Measurements from ENCODE around the gene MRPL19.

Gene MRPL19

GRCh38 chr2:75728614-75729419, 82.2 kb downstream of the MRPL19 start:
- Histone ChIP-seq H3K4me3 (ENCODE audit: low read length) (no peak overlapping the region), H3K9me2 (replicated peaks; ENCODE audit: control insufficient read depth, low read length) (no peaks in the 10 kb centered on the region), H4K20me1 (ENCODE audit: control insufficient read depth, insufficient read depth, low read depth, low read length) (no peaks in the 10 kb centered on the region), H3K27ac (ENCODE audit: low read depth, low read length) (no peak overlapping the region), H3K36me3 (ENCODE audit: control insufficient read depth, low read length) (no peaks in the 10 kb centered on the region), H3K4me1 (ENCODE audit: control insufficient read depth, low read length) (no peaks in the 10 kb centered on the region), H3K4me2 (ENCODE audit: low read length) (no peak overlapping the region), H3K27me3 (ENCODE audit: control insufficient read depth, low read length) (peaks cover 7% of the 10 kb centered on the region; the same call in 1 of the 2 replicates), H3K9me3 (ENCODE audit: control insufficient read depth, insufficient read depth, low read length) (no peaks in the 10 kb centered on the region), H3F3A (ENCODE audit: control insufficient read depth, insufficient read depth) (no peaks in the 10 kb centered on the region), H3K79me2 (ENCODE audit: control insufficient read depth, low read length) (no peaks in the 10 kb centered on the region)
- TF ChIP-seq EZH2phosphoT487 (IDR thresholded peaks at IDR 0.05; ENCODE audit: borderline replicate concordance, low read length) (no peak), CTCF (IDR thresholded peaks at IDR 0.05; ENCODE audit: low read depth, low read length, poor library complexity, severe bottlenecking) (no peak)

- Histone ChIP-seq H3K79me2 (ENCODE audit: control insufficient read depth, low read length) (no peaks in the 10 kb centered on the region), H3K9me3 (ENCODE audit: control insufficient read depth, insufficient read depth, low read length) (no peaks in the 10 kb centered on the region), H3K4me2 (ENCODE audit: low read length) (no peak overlapping the region), H3K36me3 (ENCODE audit: control insufficient read depth, low read length) (no peaks in the 10 kb centered on the region), H3K4me3 (ENCODE audit: low read length) (no peak overlapping the region), H4K20me1 (ENCODE audit: control insufficient read depth, insufficient read depth, low read depth, low read length) (no peaks in the 10 kb centered on the region), H3K4me1 (ENCODE audit: control insufficient read depth, low read length) (no peaks in the 10 kb centered on the region), H3F3A (ENCODE audit: control insufficient read depth, insufficient read depth) (no peaks in the 10 kb centered on the region), H3K9me2 (replicated peaks; ENCODE audit: control insufficient read depth, low read length) (no peaks in the 10 kb centered on the region), H3K27me3 (ENCODE audit: control insufficient read depth, low read length) (peaks cover 7% of the 10 kb centered on the region; the same call in 1 of the 2 replicates), H3K27ac (ENCODE audit: low read depth, low read length) (no peak overlapping the region)
- TF ChIP-seq EZH2phosphoT487 (IDR thresholded peaks at IDR 0.05; ENCODE audit: borderline replicate concordance, low read length): no peak
- peak; percentile 17 for TF ChIP-seq CTCF (IDR thresholded peaks at IDR 0.05; ENCODE audit: low read depth, low read length, poor library complexity, severe bottlenecking)
These were observed 83.3 kb downstream of the MRPL19 start for GRCh38 chr2:75729861-75730260.

- no peak for TF ChIP-seq EZH2phosphoT487 (IDR thresholded peaks at IDR 0.05; ENCODE audit: borderline replicate concordance, low read length)
- TF ChIP-seq CTCF (IDR thresholded peaks at IDR 0.05; ENCODE audit: low read depth, low read length, poor library complexity, severe bottlenecking): no peak
- no peaks in the 10 kb centered on the region for H3F3A ChIP-seq (ENCODE audit: control insufficient read depth, insufficient read depth)
- H3K27me3 ChIP-seq (ENCODE audit: control insufficient read depth, low read length): no peaks in the 10 kb centered on the region
- H4K20me1 ChIP-seq (ENCODE audit: control insufficient read depth, insufficient read depth, low read depth, low read length): no peaks in the 10 kb centered on the region
- H3K4me3 ChIP-seq (ENCODE audit: low read length): no peak overlapping the region
- H3K36me3 ChIP-seq (ENCODE audit: control insufficient read depth, low read length): no peaks in the 10 kb centered on the region
- H3K79me2 ChIP-seq (ENCODE audit: control insufficient read depth, low read length): no peaks in the 10 kb centered on the region
- H3K4me1 ChIP-seq (ENCODE audit: control insufficient read depth, low read length): no peaks in the 10 kb centered on the region
- no peak overlapping the region for H3K27ac ChIP-seq (ENCODE audit: low read depth, low read length)
- H3K9me2 ChIP-seq (replicated peaks; ENCODE audit: control insufficient read depth, low read length): no peaks in the 10 kb centered on the region
- no peak overlapping the region for H3K4me2 ChIP-seq (ENCODE audit: low read length)
- no peaks in the 10 kb centered on the region for H3K9me3 ChIP-seq (ENCODE audit: control insufficient read depth, insufficient read depth, low read length)
These were observed 89.7 kb downstream of the MRPL19 start for GRCh38 chr2:75736276-75736675.

Measured in DOHH2 (cell line).